K562 (cell line): Measurements from ENCODE around the gene FASLG. TPM values are rescaled to one million over a fixed set of nuclear protein-coding genes. Genes with fewer than 3 reads are reported as not detected.

Source experiments
- ATAC-seq: fragments of 200-7000 bp; cut with Tn5 transposase; 3 replicates; pipeline ENCODE4 v1.9.1; 2020; ENCODE audit warnings: moderate library complexity
- BruUV-seq: library from RNA; stranded (reverse); fragments of 400-500 nt; replicated peaks from 2 replicates; lab custom pipeline; 2021; lab: Mats Ljungman, UMichigan
- CTCF ChIA-PET: fragments of 300-600 bp; formaldehyde crosslinking; extraction: SDS; loops from one replicate; lab custom pipeline; 2021; ENCODE audit warnings: low intra/inter-chr PET ratio; lab: Yijun Ruan, JAX
- POLR2A ChIA-PET: fragments of 300-600, 350-650 bp; sonication (Branson Sonifier 250); formaldehyde crosslinking; extraction: SDS; loops from one replicate; lab custom pipeline; 2021; ENCODE audit warnings: antibody characterized with exemption, inconsistent platforms; lab: Yijun Ruan, JAX
- DNase-seq, 4 experiments: peaks; one replicate each; pipeline versions ENCODE4 v3.0.0 to v3.0.0-alpha.2; 2011 to 2018; ENCODE audit warnings: low spot score in 3 of 4, mixed read lengths in 3 of 4; ENCODE audit errors: extremely low read depth in 1 of 4
- FAIRE-seq: peaks from 2 replicates; lab custom pipeline; 2011; peaks lifted over from hg19 to GRCh38; lab: Jason Lieb, UNC
- H2AFZ ChIP-seq: 2 replicates; pipeline ENCODE4 v1.6.0; 2011; ENCODE audit warnings: low read depth, low read length, control low read depth, inconsistent platforms
- H3K27ac ChIP-seq: fragments of 200-600 bp; 3 replicates; pipeline ENCODE4 v1.8.0; 2011; ENCODE audit warnings: low read depth, mild to moderate bottlenecking, control low read depth, inconsistent platforms, low read length, moderate library complexity, mixed read lengths; ENCODE audit errors: extremely low read depth
- H3K27me3 ChIP-seq, 2 experiments: fragments of 300-600 bp in 1 of 2; 2 replicates in 1 of 2; 3 replicates in 1 of 2; pipeline versions ENCODE4 v1.6.0 to v1.8.0; 2011; ENCODE audit warnings: inconsistent platforms in 2 of 2, low read length in 2 of 2, mild to moderate bottlenecking in 1 of 2, mixed read lengths in 1 of 2, moderate library complexity in 1 of 2; ENCODE audit not compliant: control insufficient read depth in 2 of 2, insufficient read depth in 2 of 2
- H3K36me3 ChIP-seq: fragments of 300-600 bp; 3 replicates; pipeline ENCODE4 v1.8.0; 2011; ENCODE audit warnings: mild to moderate bottlenecking, low read length, inconsistent platforms; ENCODE audit not compliant: control insufficient read depth, insufficient read depth
- H3K4me1 ChIP-seq, 2 experiments: fragments of 200-600 bp in 1 of 2; replicated peaks in 1 of 2; 2 replicates in 1 of 2; 3 replicates in 1 of 2; pipeline versions ENCODE4 v1.5.1 to v1.8.0; 2011; ENCODE audit warnings: inconsistent platforms in 2 of 2, low read length in 2 of 2, mild to moderate bottlenecking in 1 of 2, mixed read lengths in 1 of 2, moderate library complexity in 1 of 2; ENCODE audit not compliant: control insufficient read depth in 2 of 2, insufficient read depth in 2 of 2
- H3K4me2 ChIP-seq: 2 replicates; pipeline ENCODE4 v1.6.1; 2011; ENCODE audit warnings: low read length, control low read depth, inconsistent platforms, mixed read lengths; ENCODE audit not compliant: insufficient read depth
- H3K4me3 ChIP-seq: fragments of 200-600 bp; sonication (generic), shearing (Covaris generic); 2 replicates; pipeline ENCODE4 v1.5.1; 2016; ENCODE audit warnings: control low read depth, inconsistent platforms
- H3K79me2 ChIP-seq: fragments of 200-600 bp; 3 replicates; pipeline ENCODE4 v1.8.0; 2011; ENCODE audit warnings: low read length, inconsistent platforms; ENCODE audit not compliant: control insufficient read depth, insufficient read depth
- H3K9ac ChIP-seq, 2 experiments: 2 replicates each; pipeline versions ENCODE4 v1.6.0 to v1.6.1; 2011; ENCODE audit warnings: low read depth in 2 of 2, low read length in 2 of 2, control low read depth in 1 of 2, inconsistent platforms in 1 of 2, mild to moderate bottlenecking in 1 of 2, mixed read lengths in 1 of 2; ENCODE audit not compliant: insufficient read depth in 1 of 2
- H3K9me1 ChIP-seq: one replicate; pipeline ENCODE4 v1.6.0; 2011; ENCODE audit warnings: inconsistent platforms, mild to moderate bottlenecking, low read length, moderate library complexity; ENCODE audit not compliant: control insufficient read depth, insufficient read depth
- H3K9me3 ChIP-seq: replicated peaks from 2 replicates; pipeline ENCODE4 v1.5.1; 2011; ENCODE audit warnings: low read depth, low read length, inconsistent platforms; ENCODE audit not compliant: control insufficient read depth, insufficient read depth
- H4K20me1 ChIP-seq: replicated peaks from 2 replicates; pipeline ENCODE4 v1.6.1; 2011; ENCODE audit warnings: low read length, inconsistent platforms, mixed read lengths; ENCODE audit not compliant: control insufficient read depth, insufficient read depth
- BRD9 ChIP-seq: fragments of 450-650 bp; IDR thresholded peaks from 2 replicates; pipeline ENCODE4 v1.6.1; 2018; ENCODE audit warnings: low read depth; ENCODE audit not compliant: partially characterized antibody
- CBFB ChIP-seq: sonication (generic); formaldehyde crosslinking; IDR thresholded peaks from 2 replicates; pipeline ENCODE4 v1.4.0; 2020; ENCODE audit warnings: mild to moderate bottlenecking, missing genetic modification reagents
- ELF2 ChIP-seq: fragments of 250-450 bp; sonication (Bioruptor Pico); IDR thresholded peaks from 2 replicates; pipeline ENCODE4 v1.5.0; 2021; ENCODE audit warnings: mild to moderate bottlenecking
- EWSR1 ChIP-seq: fragments of 450-650 bp; IDR thresholded peaks from 2 replicates; pipeline ENCODE4 v1.6.1; 2018; ENCODE audit warnings: borderline replicate concordance, mild to moderate bottlenecking, low read depth, moderate library complexity; ENCODE audit not compliant: partially characterized antibody
- GTF3C2 ChIP-seq: IDR thresholded peaks from 3 replicates; pipeline ENCODE4 v1.6.1; 2011; ENCODE audit warnings: borderline replicate concordance, mild to moderate bottlenecking, moderate library complexity; ENCODE audit not compliant: insufficient read length; ENCODE audit errors: extremely low read depth
- KAT7 ChIP-seq: sonication (generic); formaldehyde crosslinking; IDR thresholded peaks from 2 replicates; pipeline ENCODE4 v1.8.0; 2022; ENCODE audit warnings: missing genetic modification reagents, mild to moderate bottlenecking, borderline replicate concordance
- MAFF ChIP-seq: IDR thresholded peaks from 2 replicates; pipeline ENCODE4 v1.6.1; 2012; ENCODE audit warnings: low read length, improper control_type of control experiment
- MCM5 ChIP-seq: fragments of 450-650 bp; IDR thresholded peaks from 2 replicates; pipeline ENCODE4 v1.6.1; 2016; ENCODE audit warnings: low read depth
- MYC ChIP-seq, 2 experiments: fragments of 250-450 bp in 1 of 2; sonication (Bioruptor Pico) in 1 of 2; IDR thresholded peaks; 2 replicates each; pipeline versions ENCODE4 v1.5.1 to v1.6.1; 2012 to 2021; ENCODE audit warnings: low read depth in 2 of 2, borderline replicate concordance in 1 of 2, improper control_type of control experiment in 1 of 2, low read length in 1 of 2, mild to moderate bottlenecking in 1 of 2, moderate library complexity in 1 of 2
- NR0B1 ChIP-seq: fragments of 450-650 bp; IDR thresholded peaks from one replicate; pipeline ENCODE4 v1.6.1; 2018; ENCODE audit warnings: mild to moderate bottlenecking, moderate library complexity; ENCODE audit not compliant: partially characterized antibody
- NR4A1 ChIP-seq, 2 experiments: fragments of 250-450 bp in 1 of 2; fragments of 450-650 bp in 1 of 2; sonication (Bioruptor Pico) in 1 of 2; IDR thresholded peaks; 2 replicates each; pipeline versions ENCODE4 v1.4.0 to v1.6.1; 2016 to 2020; ENCODE audit warnings: mild to moderate bottlenecking in 2 of 2, missing compliant biosample characterization in 1 of 2, missing genetic modification characterization in 1 of 2, moderate library complexity in 1 of 2
- PTBP1 ChIP-seq: fragments of 200-400 bp; formaldehyde crosslinking; IDR thresholded peaks from 2 replicates; pipeline ENCODE4 v1.6.1; 2017; ENCODE audit warnings: low read depth, low read length
- RB1 ChIP-seq: fragments of 450-650 bp; IDR thresholded peaks from 2 replicates; pipeline ENCODE4 v1.6.1; 2017; ENCODE audit warnings: low read depth, mild to moderate bottlenecking
- RBM25 ChIP-seq: fragments of 200-400 bp; formaldehyde crosslinking; IDR thresholded peaks from 2 replicates; pipeline ENCODE4 v1.6.1; 2018; ENCODE audit warnings: low read length, low read depth, moderate library complexity; ENCODE audit not compliant: severe bottlenecking
- XRCC4 ChIP-seq: IDR thresholded peaks from one replicate; pipeline ENCODE4 v1.6.1; 2011; ENCODE audit not compliant: insufficient read depth, insufficient read length; ENCODE audit errors: extremely low read depth
- ZNF644 ChIP-seq: fragments of 200-800 bp; sonication (Bioruptor generic); IDR thresholded peaks from 2 replicates; pipeline ENCODE4 v1.6.1; 2016; ENCODE audit warnings: low read depth, missing genetic modification characterization, missing compliant biosample characterization
- ZNF785 ChIP-seq: fragments of 250-450 bp; sonication (Bioruptor Pico); IDR thresholded peaks from 2 replicates; pipeline ENCODE4 v1.4.0; 2020; ENCODE audit warnings: mild to moderate bottlenecking
- WGBS: fragments of 100-300 bp; shearing (Covaris generic); methylation state at CpG from one replicate; pipeline ENCODE4 v1.1.6; 2016; ENCODE audit warnings: low coverage, mixed read lengths; ENCODE audit not compliant: insufficient coverage; ENCODE audit errors: missing lambda C conversion rate; 5-methylcytosine and 5-hydroxymethylcytosine counted together
- in situ Hi-C: fragments of 300-500 bp; cut with MboI; formaldehyde crosslinking; loops from 4 replicates; pipeline ENCODE4 v1.15.0; 2018; ENCODE audit warnings: inconsistent platforms, mixed read lengths
- intact Hi-C: fragments of 100-400 bp; cut with micrococcal nuclease; formaldehyde crosslinking; loops from 2 replicates; pipeline ENCODE4 v1.14.2; 2022
- polyA plus RNA-seq, 8 experiments: library from polyadenylated mRNA; depleted of rRNA in 4 of 8; stranded (reverse) in 5 of 8; unstranded in 3 of 8; fragments of >200 nt; fragmentation: Nextera tagmentation in 2 of 8; fragmentation: Illumina TruSeq in 1 of 8; extraction: Ambion mirVana in 2 of 8; extraction: Trizol in 1 of 8; gene quantifications; 2 replicates each; pipeline versions ENCODE4 v1.2.1 to v1.2.3, GENCODE V29; 2011 to 2014; ENCODE audit warnings: inconsistent platforms in 1 of 8, missing spikeins in 1 of 8
- total RNA-seq, 7 experiments: library from RNA; depleted of rRNA in 6 of 7; stranded (reverse); fragments of >200 nt in 6 of 7; fragmentation: Illumina TruSeq in 2 of 7; extraction: Trizol in 2 of 7; gene quantifications; 2 replicates each; pipeline versions ENCODE4 v1.2.1 to v1.2.3, GENCODE V29; 2011 to 2021; ENCODE audit warnings: low replicate concordance in 1 of 7

Gene FASLG
- total and polyA plus RNA-seq, 9 of the 15 experiments (the other 6 are each of a cell fraction or from before 2014, with no cell fraction given): not detected

GRCh38 chr1:172669011-172669410 is 10.1 kb downstream of the FASLG start:
- Histone ChIP-seq H3K27me3 (no peaks in the 10 kb centered on the region), H2AFZ (no peak overlapping the region), H3K9me3 (no peaks in the 10 kb centered on the region), H3K27ac (no peak overlapping the region), H3K36me3 (no peaks in the 10 kb centered on the region), H3K9ac (no peak overlapping the region), H3K4me1 (no peaks in the 10 kb centered on the region), H3K79me2 (no peaks in the 10 kb centered on the region), H3K9me1 (no peaks in the 10 kb centered on the region), H4K20me1 (no peaks in the 10 kb centered on the region), H3K4me2 (no peak overlapping the region), H3K4me3 (no peak overlapping the region)
- BruUV-seq: no TSS peak
- TF ChIP-seq NR0B1 (no peak), MCM5 (no peak), MAFF (no peak), XRCC4 (no peak), ZNF644 (no peak), KAT7 (no peak), NR4A1 (CRISPR knock-in tag; IDR thresholded peaks at IDR 0.05) (no peak), NR4A1 (tag; IDR thresholded peaks at IDR 0.05) (no peak), EWSR1 (no peak), RBM25 (no peak), GTF3C2 (no peak), MYC (IDR thresholded peaks at IDR 0.05; ENCODE audit: low read depth, low read length) (no peak), MYC (CRISPR knock-in tag; IDR thresholded peaks at IDR 0.05; ENCODE audit: borderline replicate concordance, low read depth) (no peak), RB1 (no peak), BRD9 (no peak), ZNF785 (CRISPR knock-in tag) (no peak), CBFB (no peak), PTBP1 (no peak), ELF2 (no peak)
- 28% methylated on average over 3 of the region's 3 CpGs for WGBS
- ChIA-PET POLR2A (no interaction called here), CTCF (no interaction called here)
- FAIRE-seq (no peak), DNase-seq (no peak), ATAC-seq (no peak)
- intact Hi-C loops (no loop called here), in situ Hi-C loops (no loop called here)
